NCI-H2107 treated with DMSO at 0.1 percent for 48 hours (cell line): Measurements from ENCODE around the gene ACKR4.
"Not testable (repeated sequence)": the region's sequence is repeated elsewhere in the genome, so short reads cannot be mapped to it uniquely, and the experiment has no call there.

Experiments
- DNase-seq: peaks from one replicate; lab custom pipeline; 2025; ENCODE audit not compliant: unreplicated experiment; lab: John Stamatoyannopoulos, UW

The ACKR4 gene

GRCh38 chr3:132593947-132594323 is 3.1 kb upstream of the ACKR4 start:
- no peak for DNase-seq

DNA sequence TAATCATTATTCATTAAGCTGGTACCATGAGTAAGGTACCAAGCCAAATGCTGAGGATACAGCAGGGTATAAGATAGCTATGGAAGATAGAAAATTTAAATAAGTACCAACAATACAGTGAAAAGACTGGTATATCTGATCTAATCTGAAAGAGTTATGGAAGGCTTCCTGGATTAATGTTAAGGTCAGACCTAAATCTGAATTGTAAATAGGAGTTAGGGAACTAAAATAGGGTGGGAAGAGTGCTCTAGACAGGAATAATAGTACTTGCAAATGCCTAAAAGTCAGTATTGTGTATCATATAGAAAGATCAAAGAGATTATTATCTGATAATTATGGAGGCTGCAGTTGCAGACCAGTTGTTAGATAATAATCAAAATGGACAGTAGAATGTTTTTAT is 2.6 kb upstream of the ACKR4 start:
- DNase-seq: no peak

DNA sequence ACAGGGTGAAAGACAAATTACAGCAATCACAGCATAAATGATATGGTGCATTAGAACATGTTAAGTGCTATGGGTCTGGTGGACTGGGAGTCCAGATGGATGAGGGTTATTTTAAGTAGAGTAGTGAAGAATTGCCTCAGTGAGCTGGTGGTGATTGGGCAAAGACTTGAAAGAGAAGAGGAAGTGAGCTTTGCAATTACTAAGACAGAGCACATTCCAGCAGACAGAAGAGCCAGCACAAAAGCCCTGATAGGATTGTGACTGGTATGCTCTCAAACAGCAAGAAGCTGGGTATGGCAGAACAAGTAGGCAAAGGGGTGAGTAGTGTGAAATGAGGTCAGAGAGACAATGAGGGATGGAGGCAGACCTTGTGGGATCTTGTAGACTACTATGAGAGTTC is 2.1 kb upstream of the ACKR4 start:
- DNase-seq: no peak

GRCh38 chr3:132596326-132596725 is 744 bp upstream of the ACKR4 start:
- DNase-seq: no peak

DNA sequence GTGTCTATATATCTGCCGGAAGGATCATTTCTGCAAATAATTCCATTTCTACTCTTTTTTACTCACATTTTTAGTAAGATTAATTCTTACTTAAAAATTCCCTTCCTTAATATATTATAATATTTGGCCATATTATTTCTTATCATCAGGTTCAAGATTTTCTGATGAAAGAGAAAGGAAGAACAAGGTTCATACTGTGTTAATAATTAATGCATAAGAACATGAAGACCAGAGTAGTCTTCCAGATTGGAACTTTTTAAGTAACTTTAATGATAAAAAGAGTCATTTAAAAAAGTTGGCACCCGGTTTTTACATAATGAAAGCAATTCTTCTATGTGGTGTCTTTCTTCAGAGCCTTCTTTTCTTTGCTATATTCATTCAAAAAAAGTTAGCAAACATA is 590 bp downstream of the ACKR4 start:
- no peak for DNase-seq

- DNase-seq: no peak
These were observed 1.1 kb downstream of the ACKR4 start for GRCh38 chr3:132598181-132598580.

DNA sequence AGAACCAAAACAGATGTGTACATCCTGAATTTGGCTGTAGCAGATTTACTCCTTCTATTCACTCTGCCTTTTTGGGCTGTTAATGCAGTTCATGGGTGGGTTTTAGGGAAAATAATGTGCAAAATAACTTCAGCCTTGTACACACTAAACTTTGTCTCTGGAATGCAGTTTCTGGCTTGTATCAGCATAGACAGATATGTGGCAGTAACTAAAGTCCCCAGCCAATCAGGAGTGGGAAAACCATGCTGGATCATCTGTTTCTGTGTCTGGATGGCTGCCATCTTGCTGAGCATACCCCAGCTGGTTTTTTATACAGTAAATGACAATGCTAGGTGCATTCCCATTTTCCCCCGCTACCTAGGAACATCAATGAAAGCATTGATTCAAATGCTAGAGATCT is 3.5 kb downstream of the ACKR4 start:
- not testable (repeated sequence) for DNase-seq

DNA sequence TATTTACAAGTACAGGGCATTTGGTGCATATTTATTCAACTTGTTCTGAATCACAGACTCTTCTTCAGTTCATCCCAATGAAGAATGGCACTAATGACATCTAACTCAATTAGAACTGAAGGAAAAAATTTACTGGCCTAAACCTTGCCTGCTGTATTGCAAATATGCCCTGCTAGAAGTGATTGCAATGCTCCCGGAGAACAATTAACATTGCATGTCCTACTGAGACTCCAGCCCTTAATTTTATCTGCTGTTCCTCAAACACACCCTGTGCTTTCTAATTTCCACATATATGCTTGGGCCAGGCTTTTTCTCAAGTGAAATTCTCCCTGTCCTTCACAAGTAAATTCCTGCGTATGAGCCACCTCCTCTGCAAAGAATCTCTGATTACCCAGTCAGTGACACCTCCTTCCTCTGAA is 8.3 kb downstream of the ACKR4 start:
- no peak for DNase-seq

DNA sequence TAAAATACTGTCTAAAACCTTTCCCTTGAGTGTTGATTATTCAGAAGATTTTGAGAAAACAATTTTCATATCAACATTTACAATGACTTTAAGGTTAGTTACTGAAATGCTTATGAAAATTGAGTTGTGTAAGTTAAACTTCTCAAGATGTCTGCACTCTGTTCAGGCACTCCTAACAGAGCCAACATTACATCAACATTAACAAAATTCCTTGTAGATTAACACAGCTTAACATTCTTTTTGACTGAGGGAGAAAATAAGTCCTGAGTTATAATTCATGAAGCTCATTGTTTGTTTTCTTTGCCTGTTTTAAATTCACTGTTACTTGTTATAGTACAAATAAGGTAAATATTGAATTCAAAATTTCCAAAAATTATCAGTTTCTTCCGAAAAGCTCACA is 9.0 kb downstream of the ACKR4 start:
- DNase-seq: no peak

GRCh38 chr3:132606620-132607019 is 9.6 kb downstream of the ACKR4 start:
- DNase-seq: not testable (repeated sequence)

DNA sequence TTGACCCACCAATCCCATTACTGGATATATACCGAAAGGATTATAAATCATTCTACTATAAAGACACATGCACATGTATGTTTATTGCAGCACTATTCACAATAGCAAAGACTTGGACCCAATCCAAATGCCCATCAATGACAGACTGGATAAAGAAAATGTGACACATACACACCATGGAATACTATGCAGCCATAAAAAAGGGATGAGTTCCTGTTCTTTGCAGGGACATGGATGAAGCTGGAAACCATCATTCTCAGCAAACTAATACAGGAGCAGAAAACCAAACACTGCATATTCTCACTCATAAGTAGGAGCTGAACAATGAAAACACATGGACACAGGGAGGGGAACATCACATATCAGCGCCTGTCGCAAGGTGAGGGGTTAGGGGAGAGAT is 18.2 kb downstream of the ACKR4 start:
- DNase-seq: not testable (repeated sequence)

DNA sequence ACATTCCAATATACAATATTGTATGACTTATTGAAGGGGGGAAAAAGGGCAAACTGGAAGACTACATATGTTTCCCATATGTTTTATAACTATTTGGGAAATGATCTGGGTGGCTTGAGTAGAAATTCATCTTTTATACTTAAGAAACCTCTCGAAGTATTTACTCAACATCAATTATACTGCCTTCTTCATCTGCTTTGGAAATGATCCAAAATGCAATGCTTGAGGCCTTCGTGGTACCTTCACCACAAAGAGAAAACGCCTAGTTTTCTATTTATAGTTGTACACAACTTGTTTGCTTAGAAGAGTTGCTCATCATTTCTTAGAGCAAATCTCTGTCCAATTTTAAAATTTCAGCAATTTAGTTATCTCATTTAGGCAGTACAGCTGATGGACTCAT is 18.8 kb downstream of the ACKR4 start:
- no peak for DNase-seq

- DNase-seq: no peak
These were observed 19.7 kb downstream of the ACKR4 start for GRCh38 chr3:132616780-132617179.

GRCh38 chr3:132622148-132622547 is 25.1 kb downstream of the ACKR4 start:
- no peak for DNase-seq

DNA sequence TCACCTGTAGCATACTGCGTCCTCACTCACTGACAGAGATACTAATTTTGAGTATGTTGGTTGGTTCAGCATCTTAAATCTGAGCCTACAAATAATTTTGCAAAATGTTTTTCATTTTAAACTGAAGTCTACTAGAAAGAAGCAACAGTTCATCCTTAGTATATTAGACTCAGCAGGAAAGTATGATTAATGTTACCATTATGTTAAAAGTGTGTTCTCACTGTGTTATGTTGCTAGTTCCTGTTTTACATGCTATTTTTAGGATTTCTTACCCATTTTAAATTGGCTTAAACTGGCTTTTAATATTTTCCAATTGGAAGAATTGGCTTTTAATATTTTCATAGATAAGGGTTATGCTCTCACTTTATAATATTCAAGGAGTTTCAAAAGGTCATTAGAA is 25.7 kb downstream of the ACKR4 start:
- no peak for DNase-seq

GRCh38 chr3:132623646-132624045 is 26.6 kb downstream of the ACKR4 start:
- DNase-seq: no peak

DNA sequence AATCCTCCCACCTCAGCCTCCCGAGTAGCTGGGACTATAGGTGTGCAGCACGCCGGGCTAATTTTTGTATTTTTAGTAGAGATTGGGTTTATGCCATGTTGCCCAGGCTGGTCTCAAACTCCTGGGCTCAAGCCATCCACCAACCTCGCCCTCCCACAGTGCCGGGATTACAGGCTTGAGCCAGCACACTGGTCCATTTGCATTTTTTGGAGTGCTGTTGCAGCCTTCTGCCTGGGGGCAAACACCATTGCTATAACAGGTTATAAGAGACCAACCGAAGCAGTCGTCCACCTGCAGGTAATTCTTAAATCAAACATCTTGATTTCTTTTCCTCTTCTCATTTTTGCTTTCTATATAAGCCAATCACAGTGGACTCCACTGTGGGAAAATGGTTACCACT is 27.7 kb downstream of the ACKR4 start:
- no peak for DNase-seq

DNA sequence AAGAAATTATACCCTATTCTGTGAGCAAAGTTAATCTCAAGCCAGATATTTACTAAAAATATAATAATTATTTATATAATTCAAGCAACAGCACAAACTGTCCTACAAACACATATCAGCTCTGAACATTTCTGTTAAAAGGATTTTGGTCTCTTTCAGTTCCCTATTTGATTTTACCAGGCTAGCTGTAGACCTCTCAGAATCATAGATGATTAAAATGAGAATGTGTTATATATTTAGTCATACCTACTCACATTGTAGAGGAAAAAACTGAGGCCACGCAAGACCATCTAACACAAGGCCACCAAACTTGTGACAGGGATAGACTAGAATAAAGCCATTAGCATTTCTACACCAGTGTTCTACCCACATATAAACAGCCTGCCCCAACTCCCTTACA is 28.5 kb downstream of the ACKR4 start:
- DNase-seq: no peak

- no peak for DNase-seq
These were observed 29.9 kb downstream of the ACKR4 start for GRCh38 chr3:132626955-132627354.

DNA sequence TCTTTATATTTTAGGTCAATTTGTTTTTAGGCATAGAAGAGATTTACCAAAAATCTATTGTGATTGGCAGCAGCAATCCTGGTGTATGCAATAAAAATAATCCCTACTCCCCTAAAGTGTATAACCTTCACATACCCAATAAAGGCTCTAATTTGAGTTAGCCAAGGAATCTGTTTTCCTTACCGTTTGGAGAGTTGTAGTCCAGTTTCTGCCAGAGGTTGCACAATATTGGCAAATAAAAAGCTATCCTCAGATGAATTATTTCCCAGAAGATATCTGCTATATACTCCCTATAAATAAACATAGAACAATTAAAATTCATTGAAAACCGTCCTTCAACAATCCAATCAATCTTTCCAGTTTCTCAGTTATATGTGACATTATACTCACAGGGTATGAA is 31.1 kb downstream of the ACKR4 start:
- no peak for DNase-seq

- no peak for DNase-seq
These were observed 32.9 kb downstream of the ACKR4 start for GRCh38 chr3:132629928-132630327.

DNA sequence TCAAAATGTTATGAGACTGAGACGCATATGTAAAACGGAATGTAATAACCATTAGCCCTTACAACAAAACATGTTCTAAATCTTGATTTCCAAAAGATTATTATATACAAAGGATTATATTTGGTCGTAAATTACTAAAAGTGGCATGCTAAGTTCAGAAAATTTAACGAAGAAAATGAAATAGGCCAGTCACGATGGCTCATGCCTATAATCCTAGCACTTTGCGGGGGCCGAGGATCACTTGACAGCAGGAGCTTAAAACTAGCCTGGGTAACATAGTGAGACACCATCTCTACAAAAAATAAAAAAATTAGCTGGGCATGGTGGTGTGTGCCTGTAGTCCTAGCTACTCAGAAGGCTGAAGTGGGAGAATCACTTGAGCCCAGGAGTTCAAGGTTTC is 33.5 kb downstream of the ACKR4 start:
- no peak for DNase-seq

DNA sequence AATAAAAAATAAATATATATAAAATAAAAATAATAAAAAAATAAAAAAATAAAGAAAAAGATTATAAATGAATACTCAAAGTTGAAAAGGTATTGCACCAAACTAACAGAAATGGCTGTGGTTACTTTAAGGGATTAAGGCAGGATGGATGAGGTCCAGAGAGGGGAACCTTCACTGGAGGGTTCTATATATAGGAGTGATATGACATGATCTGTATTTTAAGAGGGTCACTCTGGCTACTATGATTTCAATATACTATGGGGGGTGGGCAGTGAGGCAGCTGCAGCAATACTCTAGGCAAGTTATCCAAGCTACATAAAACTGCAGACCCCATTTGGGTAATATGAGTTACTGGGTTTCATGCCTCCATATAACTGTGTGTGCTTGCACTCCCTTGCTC is 38.0 kb downstream of the ACKR4 start:
- no peak for DNase-seq

- DNase-seq: no peak
These were observed 40.5 kb downstream of the ACKR4 start for GRCh38 chr3:132637590-132637989.
